OCI-LY3 (cell line): ENCODE results near the gene CFAP92.

Experiments used
- H2AFZ ChIP-seq: fragments of 200-600, 300-600 bp; shearing (Covaris generic); 2 replicates; pipeline ENCODE4 v1.6.0; 2014; ENCODE audit warnings: antibody characterized with exemption, low read depth, low read length
- H3K27ac ChIP-seq: fragments of 200-600, 300-600 bp; sonication (generic); 2 replicates; pipeline ENCODE4 v1.5.1; 2014; ENCODE audit warnings: mild to moderate bottlenecking, low read length, moderate library complexity, mixed read lengths
- H3K27me3 ChIP-seq: fragments of 200-600, 300-600 bp; sonication (generic); 2 replicates; pipeline ENCODE4 v1.6.1; 2014; ENCODE audit warnings: low read depth, low read length, mixed read lengths
- H3K36me3 ChIP-seq: fragments of 200-600, 300-600 bp; sonication (generic); replicated peaks from 2 replicates; pipeline ENCODE3; 2014; ENCODE audit warnings: low read depth, low read length, mixed read lengths
- H3K4me1 ChIP-seq: fragments of 300-600, 200-600 bp; sonication (generic); 2 replicates; pipeline ENCODE4 v1.6.1; 2014; ENCODE audit warnings: low read length, mixed read lengths
- H3K4me2 ChIP-seq: fragments of 200-600, 300-600 bp; sonication (generic); 2 replicates; pipeline ENCODE4 v1.6.1; 2014; ENCODE audit warnings: low read length, mixed read lengths
- H3K4me3 ChIP-seq: fragments of 300-600, 200-600 bp; sonication (generic); 2 replicates; pipeline ENCODE4 v1.5.1; 2014; ENCODE audit warnings: antibody characterized with exemption, mild to moderate bottlenecking, low read length, moderate library complexity
- H3K79me2 ChIP-seq: fragments of 300-600, 200-600 bp; shearing (Covaris generic); 2 replicates; pipeline ENCODE4 v1.6.1; 2014; ENCODE audit warnings: mild to moderate bottlenecking, low read length, mixed read lengths
- H3K9ac ChIP-seq: fragments of 300-600, 200-600 bp; shearing (Covaris generic); 2 replicates; pipeline ENCODE4 v1.6.0; 2014; ENCODE audit warnings: mild to moderate bottlenecking, low read length, moderate library complexity
- H3K9me3 ChIP-seq: fragments of 200-600, 300-600 bp; shearing (Covaris generic); 2 replicates; pipeline ENCODE4 v1.6.1; 2014; ENCODE audit warnings: low read length, mixed read lengths; ENCODE audit not compliant: insufficient read depth
- H4K20me1 ChIP-seq: fragments of 200-600, 300-600 bp; sonication (generic); 2 replicates; pipeline ENCODE4 v1.6.1; 2016; ENCODE audit warnings: low read length, mixed read lengths; ENCODE audit not compliant: insufficient read depth
- CTCF ChIP-seq: fragments of 200-600, 300-600 bp; sonication (generic); IDR thresholded peaks from 2 replicates; pipeline ENCODE4 v1.5.1; 2014; ENCODE audit warnings: antibody characterized with exemption, low read length, low read depth
- EZH2phosphoT487 ChIP-seq: fragments of 200-600 bp; shearing (Covaris generic); IDR thresholded peaks from 2 replicates; pipeline ENCODE4 v1.6.1; 2018; ENCODE audit warnings: antibody characterized with exemption, mixed run types, low read depth

Gene CFAP92

GRCh38 chr3:128902426-128902825 lies 91.5 kb downstream of the CFAP92 start:
- Histone ChIP-seq H3K9me3 (no peaks in the 10 kb centered on the region), H3K4me3 (no peak overlapping the region), H2AFZ (no peak overlapping the region), H3K36me3 (peaks cover 64% of the 10 kb centered on the region), H3K4me1 (no peaks in the 10 kb centered on the region), H3K9ac (no peak overlapping the region), H3K27me3 (no peaks in the 10 kb centered on the region), H3K27ac (no peak overlapping the region), H3K79me2 (no peaks in the 10 kb centered on the region), H4K20me1 (no peaks in the 10 kb centered on the region), H3K4me2 (no peak overlapping the region)
- no peak for TF ChIP-seq EZH2phosphoT487
- TF ChIP-seq CTCF, result no peak

GRCh38 chr3:128895843-128896697 lies 97.8 kb downstream of the CFAP92 start:
- 0 out of 2 replicates have a peak, but pooled peaks cover 4% of the 10 kb centered on the region for H3K79me2 ChIP-seq
- no peak for TF ChIP-seq EZH2phosphoT487
- no peak for TF ChIP-seq CTCF
- no peak overlapping the region for H3K4me2 ChIP-seq
- H3K27ac ChIP-seq, result no peak overlapping the region
- peaks cover 55% of the 10 kb centered on the region for H3K36me3 ChIP-seq
- H4K20me1 ChIP-seq, result no peaks in the 10 kb centered on the region
- H3K9ac ChIP-seq, result no peak overlapping the region
- H3K27me3 ChIP-seq, result no peaks in the 10 kb centered on the region
- no peak overlapping the region for H3K4me3 ChIP-seq
- no peaks in the 10 kb centered on the region for H3K9me3 ChIP-seq
- no peak overlapping the region for H2AFZ ChIP-seq
- H3K4me1 ChIP-seq, result no peaks in the 10 kb centered on the region

- H2AFZ ChIP-seq, result no peak overlapping the region
- H3K9me3 ChIP-seq, result no peaks in the 10 kb centered on the region
- H3K4me3 ChIP-seq, result no peak overlapping the region
- no peak overlapping the region for H3K27ac ChIP-seq
- no peak overlapping the region for H3K4me2 ChIP-seq
- no peak overlapping the region for H3K9ac ChIP-seq
- no peaks in the 10 kb centered on the region for H4K20me1 ChIP-seq
- peaks cover 29% of the 10 kb centered on the region for H3K36me3 ChIP-seq
- H3K27me3 ChIP-seq, result no peaks in the 10 kb centered on the region
- TF ChIP-seq CTCF (no peak), EZH2phosphoT487 (no peak)
- H3K79me2 ChIP-seq, result peaks cover 27% of the 10 kb centered on the region
- H3K4me1 ChIP-seq, result no peaks in the 10 kb centered on the region
These were observed 104.6 kb downstream of the CFAP92 start for GRCh38 chr3:128889139-128889894.

GRCh38 chr3:128884992-128885391 lies 108.9 kb downstream of the CFAP92 start:
- Histone ChIP-seq H3K4me1 (peaks cover 9% of the 10 kb centered on the region), H3K79me2 (peaks cover 66% of the 10 kb centered on the region), H3K9me3 (no peaks in the 10 kb centered on the region), H2AFZ (no peak overlapping the region), H3K27ac (no peak overlapping the region), H3K36me3 (peaks cover 42% of the 10 kb centered on the region), H3K9ac (no peak overlapping the region), H4K20me1 (no peaks in the 10 kb centered on the region), H3K27me3 (no peaks in the 10 kb centered on the region), H3K4me2 (no peak overlapping the region), H3K4me3 (no peak overlapping the region)
- TF ChIP-seq EZH2phosphoT487 (no peak), CTCF (no peak)
